Amniotic epithelial cell (primary cell): ENCODE data around the gene CSE1L.
"Not testable (repeated sequence)": the region's sequence is repeated elsewhere in the genome, so short reads cannot be mapped to it uniquely, and the experiment has no call there.

Experiments
- DNase-seq: peaks from one replicate; pipeline ENCODE4 v3.0.0-alpha.2; 2010; ENCODE audit warnings: low read depth

The CSE1L gene, protein sequence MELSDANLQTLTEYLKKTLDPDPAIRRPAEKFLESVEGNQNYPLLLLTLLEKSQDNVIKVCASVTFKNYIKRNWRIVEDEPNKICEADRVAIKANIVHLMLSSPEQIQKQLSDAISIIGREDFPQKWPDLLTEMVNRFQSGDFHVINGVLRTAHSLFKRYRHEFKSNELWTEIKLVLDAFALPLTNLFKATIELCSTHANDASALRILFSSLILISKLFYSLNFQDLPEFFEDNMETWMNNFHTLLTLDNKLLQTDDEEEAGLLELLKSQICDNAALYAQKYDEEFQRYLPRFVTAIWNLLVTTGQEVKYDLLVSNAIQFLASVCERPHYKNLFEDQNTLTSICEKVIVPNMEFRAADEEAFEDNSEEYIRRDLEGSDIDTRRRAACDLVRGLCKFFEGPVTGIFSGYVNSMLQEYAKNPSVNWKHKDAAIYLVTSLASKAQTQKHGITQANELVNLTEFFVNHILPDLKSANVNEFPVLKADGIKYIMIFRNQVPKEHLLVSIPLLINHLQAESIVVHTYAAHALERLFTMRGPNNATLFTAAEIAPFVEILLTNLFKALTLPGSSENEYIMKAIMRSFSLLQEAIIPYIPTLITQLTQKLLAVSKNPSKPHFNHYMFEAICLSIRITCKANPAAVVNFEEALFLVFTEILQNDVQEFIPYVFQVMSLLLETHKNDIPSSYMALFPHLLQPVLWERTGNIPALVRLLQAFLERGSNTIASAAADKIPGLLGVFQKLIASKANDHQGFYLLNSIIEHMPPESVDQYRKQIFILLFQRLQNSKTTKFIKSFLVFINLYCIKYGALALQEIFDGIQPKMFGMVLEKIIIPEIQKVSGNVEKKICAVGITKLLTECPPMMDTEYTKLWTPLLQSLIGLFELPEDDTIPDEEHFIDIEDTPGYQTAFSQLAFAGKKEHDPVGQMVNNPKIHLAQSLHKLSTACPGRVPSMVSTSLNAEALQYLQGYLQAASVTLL

DNA sequence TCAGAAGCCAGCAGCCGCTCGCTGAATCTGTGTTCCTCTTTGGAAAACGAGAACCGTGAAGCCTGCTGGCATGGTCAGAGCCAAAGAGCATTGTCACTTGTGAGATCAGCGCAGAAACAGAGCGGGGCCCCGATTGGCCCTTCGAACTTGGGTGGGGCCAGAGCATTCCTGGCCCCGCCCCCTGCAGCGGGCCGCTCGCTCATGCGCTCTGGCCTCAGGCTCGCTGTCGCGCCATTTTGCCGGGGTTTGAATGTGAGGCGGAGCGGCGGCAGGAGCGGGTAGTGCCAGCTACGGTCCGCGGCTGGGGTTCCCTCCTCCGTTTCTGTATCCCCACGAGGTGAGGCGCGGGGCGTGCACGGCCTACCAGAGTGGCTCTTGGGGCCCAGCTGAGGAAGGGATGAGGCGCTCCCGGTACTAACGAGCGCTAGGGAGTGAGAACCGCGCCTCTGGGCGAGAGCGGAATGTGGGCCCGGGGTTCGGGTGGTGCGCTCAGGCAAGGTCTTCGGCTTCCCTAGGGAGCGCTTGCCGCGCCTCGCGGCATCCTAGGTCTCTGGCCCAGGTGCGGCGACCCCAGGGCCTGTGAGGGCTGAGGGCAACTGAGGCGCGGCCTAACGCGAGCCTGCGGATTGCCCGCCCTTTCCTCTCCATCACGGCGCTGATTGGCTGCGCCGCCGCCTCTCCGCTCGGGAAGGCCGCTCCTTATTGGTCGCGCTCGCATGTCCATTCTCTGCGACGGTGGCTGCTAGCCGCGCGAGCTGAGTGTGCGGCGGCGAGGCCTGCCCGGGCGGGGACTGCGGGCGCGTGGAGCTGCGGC is at the start of gene CSE1L:
TSS of gene CSE1L (plus strand) at position 226 of the 814 bp plus-strand sequence. CDS start 12,152 bp downstream, outside the sequence.
- peak; percentile 90 for DNase-seq

DNA sequence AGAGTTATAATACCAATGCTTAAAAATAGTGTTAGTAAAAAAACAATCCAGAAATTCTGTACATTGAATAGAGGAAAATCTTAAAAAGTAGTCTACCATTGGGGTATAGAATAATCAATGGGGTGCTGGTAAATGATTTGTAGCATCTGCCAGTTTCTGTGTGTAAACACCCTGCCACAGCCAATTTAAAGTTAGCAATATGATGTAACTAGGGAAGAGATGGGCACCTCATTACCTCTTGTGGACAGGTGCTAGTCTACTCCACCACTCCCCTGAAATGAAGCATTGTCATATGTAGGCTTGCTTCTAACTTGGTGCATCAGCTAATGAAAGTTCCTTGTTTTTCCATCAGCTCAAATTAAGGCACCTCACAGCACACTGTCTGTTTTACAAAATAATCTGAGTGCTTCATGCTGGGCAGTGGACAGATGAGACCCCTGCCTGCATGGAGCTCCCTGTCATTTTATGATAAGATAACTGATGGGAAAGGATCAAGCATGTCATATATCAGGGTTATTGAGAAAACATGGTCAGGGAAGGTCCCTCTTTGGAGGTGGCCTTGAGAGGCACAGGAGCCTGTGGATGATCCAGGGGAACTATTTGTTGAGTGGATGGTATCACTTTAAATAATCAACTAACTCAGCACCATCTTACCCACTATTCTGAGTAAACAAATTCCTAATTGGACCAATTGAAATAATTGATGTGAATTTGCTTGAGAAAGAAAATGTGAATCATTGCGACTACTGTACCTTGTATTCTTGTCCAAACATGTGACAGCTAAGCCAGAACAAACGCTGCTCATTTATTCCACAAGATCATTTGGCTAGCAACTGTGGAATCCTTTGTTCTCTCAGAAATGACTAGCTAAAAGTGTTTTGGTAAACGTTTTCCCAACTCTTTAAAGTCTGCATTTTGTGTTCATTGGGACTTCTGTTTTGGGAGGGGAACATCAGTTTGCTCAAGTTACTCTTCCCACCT is 45.9 kb upstream of the CSE1L start:
- DNase-seq, result no peak

DNA sequence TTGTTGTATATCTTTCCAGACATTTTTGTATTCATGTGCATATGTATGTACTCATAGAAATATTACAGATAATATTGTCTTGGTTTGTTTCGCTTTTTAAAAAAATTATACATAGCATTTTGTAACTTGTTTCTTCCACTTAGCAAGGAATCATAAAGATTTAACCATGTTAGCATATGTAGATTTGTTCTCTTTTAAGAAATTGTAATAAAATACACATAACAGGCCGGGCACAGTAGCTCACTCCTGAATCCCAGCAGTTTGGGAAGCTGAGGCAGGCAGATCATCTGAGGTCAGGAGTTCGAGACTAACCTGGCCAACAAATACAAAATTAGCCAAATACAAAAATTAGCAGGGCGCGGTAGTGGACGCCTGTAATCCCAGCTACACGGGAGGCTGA is 44.4 kb upstream of the CSE1L start:
- no peak for DNase-seq

DNA sequence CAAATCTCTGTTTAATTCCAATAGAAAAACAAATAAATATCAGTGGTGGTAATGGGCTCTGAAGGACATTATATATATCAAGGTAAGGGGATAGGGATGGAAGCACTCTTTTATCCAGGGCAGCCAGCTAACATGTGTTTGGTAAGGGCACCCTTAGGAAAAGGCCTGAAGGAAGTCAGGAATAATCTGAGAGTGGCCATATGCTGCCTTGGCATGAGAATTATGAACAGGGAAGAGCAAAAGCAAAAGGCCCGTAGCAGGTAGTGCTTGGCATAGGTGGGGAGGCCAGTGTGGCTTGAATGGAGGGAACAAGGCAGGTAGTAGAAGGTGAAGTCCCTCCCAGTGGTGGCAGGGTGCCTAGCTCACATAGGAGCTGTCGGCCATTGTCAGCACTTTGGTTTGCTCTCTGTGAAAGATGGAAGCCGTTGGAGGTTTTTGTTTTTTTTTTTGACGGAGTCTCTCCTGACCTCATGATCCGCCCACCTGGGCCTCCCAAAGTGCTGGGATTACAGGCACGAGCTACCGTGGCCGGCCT is 39.6 kb upstream of the CSE1L start:
- no peak for DNase-seq

DNA sequence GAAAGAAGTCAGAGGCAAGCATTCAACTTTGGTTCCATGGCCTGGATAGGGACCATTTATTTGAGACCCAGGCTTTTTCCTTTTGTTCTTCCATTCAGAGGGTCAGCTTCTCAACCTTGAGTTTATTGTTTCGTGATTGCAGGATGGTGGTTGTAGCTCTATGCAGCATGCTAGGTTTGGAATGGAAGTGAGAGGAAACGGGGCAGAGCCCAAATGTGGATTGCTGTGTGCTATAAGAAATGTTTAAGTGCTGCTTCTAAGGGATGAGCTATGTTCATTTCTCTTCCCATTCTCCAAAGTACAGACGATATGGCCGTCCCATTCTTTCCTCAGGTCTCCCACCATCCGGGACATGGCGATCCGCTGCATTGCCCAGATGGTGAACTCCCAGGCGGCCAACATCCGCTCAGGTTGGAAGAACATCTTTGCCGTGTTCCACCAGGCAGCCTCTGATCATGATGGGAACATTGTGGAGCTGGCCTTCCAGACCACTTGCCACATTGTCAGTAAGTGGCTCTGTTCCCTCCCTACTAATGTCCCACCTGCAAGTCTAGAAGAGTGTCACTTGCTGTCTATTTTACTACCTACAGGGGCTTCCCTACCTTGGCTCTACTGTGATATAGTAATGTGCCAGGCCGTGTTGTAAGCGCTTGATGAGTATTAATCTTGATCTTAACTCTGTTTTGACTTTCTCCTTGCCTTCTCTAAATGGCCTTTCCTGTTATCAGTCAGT is 36.0 kb upstream of the CSE1L start:
- DNase-seq, result no peak

DNA sequence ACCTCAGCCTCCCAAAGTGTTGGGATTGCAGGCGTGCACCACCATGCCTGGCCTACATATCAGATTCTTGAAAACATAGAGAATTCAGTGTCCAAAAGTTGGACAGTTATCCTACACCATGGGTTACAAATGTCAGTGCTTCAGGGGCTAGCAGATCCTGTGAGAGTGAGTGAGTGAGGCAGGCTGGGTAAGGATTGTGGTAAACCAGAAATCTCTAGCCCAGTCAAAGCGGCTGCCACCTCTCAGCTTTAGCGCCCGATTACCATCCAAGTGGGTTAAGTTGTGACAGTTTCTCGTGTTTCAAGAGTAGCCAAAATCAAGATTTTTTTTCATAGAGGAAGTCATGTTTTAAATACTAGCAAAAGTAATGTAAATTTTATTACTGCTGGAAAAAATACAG is 21.9 kb upstream of the CSE1L start:
- no peak for DNase-seq

DNA sequence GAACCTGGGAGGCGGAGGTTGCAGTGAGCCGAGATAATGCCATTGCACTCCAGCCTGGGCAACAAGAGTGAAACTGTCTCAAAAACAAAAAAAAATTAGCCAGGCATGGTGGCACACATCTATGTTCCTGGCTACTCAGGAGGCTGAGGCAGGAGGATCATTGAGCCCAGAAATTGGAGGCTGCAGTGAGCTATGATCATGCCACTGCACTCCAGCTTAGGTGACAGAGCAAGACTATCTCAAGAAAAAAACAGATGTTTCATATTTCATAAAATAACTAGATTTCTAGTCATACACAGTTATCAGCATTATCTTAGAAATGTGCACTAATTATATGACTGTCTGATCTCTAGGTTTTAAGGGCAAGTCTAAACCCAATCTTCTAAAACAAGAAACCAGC is 17.9 kb upstream of the CSE1L start:
- DNase-seq, result not testable (repeated sequence)

DNA sequence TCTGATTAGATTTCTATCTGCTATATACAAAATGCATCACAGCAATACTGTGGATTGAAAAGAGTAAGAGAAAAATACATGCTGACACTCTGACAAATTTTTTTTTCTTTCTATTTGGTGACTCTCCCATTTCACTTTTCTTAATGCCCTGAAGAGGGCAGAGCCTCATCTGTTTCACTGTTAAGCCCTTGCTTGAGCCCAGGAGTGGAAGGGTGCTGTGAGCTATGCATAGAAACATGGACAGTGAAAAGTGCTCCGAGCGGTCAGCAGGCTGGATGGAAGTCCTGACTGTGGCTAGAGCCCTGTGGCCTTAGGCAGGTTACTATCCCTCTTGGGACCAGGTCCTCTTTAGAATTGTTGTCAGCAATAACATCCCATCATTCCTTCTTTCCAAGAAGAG is 17.4 kb upstream of the CSE1L start:
- peak; percentile 69 for DNase-seq

DNA sequence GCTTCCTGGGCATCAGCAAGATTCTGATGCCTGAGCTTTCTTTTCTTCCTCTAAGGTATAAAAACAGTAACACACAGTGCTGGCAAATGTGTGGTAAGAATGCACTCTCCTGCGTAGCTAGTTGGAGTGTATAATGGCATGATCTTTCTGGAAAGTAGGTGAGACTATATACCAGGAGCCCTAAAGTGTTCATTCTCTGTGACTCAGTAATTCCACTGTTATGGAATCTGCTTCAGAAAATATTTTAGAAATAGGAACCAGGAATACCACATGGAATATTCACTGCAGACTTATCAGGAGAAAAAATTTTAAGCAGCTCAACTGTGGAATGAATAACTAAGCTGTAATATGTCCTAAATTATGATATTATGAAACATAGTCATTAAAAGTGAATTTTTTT is 16.9 kb upstream of the CSE1L start:
- peak; percentile 79 for DNase-seq

DNA sequence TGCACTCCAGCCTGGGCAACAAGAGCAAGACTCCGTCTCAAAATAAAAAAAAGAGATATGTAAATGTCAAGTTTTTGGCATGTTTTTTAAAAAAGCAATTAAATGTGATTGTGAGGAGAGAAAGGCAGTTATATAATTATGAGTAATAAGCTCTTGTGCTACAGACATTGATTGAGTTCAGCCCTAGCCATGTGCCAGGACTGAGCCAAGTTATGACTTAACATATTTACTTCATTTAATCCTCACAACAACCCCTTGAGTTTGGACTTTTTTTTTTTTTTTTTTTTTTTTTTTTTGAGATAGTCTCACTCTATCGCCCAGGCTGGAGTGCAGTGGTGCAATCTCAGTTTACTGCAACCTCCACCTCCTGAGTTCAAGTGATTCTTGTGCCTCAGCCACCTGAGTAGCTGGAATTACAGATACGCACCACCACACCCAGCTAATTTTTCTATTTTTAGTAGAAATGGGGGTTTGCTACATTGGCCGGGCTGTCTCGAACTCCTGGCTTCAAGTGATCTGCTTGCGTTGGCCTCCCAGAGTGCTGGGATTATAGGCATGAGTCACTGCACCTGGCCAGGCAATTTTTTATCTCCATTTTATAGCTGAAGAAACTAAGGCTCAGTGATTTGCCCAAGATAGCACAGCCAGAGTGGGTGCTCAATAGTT is 15.0 kb upstream of the CSE1L start:
- peak; percentile 48 for DNase-seq

DNA sequence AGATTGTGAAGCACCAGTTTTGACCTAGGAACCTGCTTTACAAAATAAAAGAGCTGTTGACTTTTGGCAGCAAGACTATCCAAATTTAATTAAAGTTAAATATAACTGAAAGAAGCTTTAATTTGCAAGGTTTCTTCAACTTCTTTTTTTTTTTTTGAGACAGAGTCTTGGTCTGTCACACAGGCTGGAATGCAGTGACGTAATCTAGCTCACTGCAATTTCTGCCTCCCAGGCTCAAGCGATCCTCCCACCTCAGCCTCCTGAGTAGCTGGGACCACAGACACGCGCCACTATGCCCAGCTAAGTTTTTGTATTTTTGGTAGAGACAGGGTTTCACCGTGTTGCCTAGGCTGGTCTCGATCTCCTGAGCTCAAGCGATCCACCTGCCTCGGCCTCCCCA is 13.7 kb upstream of the CSE1L start:
- DNase-seq, result no peak

DNA sequence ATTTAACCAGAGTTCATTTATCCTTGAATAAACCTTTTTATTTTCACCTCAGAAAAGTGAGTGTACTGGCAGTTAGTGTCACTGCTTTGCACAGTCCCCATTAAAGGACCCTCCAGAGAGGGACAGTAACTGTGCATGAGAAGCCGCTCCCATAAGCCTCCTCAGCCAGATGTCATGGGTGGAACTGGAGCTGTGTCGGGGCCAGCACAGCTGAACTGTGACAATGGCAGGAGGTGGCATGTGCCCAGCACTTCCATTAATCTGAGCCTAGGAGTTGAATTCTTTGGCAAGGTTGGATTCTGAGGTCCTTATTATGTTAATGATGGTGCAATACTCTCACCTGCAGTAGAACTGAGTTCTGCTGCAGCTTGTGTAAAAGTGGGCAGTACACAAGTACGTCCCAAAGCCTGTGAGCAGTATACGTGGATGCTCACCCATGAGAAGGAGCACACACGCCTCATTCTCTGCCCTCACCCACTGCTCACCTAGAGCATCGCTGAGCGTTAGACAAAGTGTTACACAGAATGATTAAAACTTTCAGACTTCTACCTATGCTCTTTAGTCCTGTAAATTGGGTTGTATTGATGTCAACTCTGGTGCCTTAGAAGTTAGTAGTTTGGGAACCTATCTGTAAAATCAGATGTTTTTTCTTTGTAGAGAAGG is 11.9 kb upstream of the CSE1L start:
- no peak for DNase-seq

DNA sequence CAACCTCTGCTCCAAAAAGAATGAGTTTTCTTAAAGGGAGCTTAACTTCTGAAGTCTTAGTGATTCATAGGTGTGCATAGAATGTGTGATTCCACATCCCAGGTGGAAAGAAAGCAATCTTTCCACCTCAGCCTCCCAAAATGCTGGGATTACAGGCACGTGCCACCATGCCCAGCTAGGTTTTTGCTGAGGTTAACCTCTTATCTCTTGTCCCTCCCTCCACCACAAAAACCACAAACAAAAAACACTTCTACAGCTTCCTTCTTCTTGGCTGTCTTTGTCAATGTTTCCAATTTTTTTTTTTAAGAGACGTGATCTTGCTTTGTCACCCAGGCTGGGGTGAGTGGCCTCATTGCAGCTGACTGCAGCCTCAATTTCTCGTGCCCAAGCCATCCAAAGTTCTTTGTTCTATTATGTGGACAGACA is 8.1 kb upstream of the CSE1L start:
- peak; percentile 36 for DNase-seq

DNA sequence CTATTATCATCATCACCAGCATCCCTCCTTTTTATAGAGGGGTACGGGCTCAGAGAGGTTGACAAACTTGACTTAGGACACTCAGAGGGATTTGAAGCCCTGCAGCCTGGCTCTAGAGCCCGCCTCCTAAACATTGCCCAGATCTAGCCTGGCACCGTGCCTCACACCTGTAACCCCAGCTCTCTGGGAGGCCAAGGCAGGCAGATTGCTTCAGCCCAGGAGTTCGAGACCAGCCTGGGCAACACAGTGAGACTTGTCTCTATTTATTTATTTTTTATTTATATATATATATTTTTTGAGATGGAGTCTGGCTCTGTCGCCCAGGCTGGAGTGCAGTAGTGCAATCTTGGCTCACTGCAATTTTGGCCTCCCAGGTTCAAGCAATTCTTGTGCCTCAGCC is 6.3 kb upstream of the CSE1L start:
- DNase-seq, result no peak

DNA sequence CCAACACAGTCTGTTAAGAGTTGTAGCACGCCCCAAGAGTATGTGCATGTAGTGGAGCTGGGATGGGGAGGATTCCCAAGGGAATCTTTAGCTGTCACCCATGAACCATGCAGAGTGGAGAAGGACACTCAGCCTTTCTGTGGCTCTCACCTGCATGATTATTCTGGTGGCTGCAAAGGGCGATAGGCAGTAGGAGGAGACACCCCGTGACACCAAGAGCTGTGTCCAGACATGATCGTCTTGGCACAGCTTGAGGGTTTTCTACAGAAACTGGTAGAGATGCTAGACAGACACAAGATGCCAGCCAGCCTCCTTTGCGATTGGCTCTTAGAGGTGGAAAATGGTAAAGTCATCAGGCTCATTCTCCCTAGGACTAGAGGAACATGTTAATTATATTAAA is 3.1 kb upstream of the CSE1L start:
- DNase-seq, result no peak

DNA sequence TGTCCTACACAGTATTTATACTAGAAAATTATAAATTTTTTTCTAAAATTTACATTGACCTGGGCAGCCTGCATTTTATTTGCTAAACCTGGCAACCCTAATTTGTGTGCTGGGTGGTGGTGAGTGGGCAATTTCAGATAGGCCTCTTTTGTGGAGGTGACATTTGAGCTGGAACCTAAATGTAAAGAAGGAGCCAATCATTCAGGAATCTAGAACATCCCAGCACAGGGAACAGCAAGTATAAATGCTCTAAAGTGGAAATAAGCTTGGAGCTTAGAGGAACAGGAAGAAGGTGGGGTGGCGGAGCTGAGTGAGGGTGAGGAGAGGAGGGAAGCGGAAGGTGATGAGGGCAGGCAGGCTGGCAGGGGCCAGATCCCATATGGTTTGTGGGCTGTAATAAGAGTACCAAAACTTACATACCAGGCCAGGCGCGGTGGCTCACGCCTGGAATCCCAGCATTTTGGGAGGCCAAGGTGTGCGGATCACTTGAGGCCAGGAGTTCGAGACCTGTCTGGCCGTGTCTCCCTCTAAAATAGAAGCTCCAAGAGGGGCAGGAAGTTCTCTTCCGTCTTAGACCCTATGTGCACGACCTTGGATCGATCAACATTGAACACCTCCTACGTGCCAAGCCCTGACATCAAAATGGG is 549 bp upstream of the CSE1L start:
- DNase-seq, result no peak

DNA sequence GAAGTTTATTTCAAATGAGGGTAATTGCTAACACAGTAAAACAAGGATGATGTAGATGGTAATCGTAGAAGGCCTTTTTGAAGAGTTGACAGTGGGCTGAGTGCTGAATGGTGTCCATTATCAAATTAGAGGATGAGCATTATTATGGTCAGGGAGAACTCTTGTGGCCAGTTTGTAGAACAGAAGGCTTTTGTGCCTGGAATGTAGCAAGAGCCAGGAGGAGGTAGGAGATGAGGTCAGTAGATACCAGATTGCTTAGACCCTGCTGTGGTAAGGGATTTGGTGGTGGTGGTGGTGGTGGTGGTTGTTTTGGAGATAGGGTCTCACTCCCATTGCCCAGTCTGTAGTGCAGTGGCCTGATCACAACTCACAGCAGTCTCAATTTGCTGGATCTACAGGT is 6.2 kb downstream of the CSE1L start:
- peak; percentile 55 for DNase-seq

DNA sequence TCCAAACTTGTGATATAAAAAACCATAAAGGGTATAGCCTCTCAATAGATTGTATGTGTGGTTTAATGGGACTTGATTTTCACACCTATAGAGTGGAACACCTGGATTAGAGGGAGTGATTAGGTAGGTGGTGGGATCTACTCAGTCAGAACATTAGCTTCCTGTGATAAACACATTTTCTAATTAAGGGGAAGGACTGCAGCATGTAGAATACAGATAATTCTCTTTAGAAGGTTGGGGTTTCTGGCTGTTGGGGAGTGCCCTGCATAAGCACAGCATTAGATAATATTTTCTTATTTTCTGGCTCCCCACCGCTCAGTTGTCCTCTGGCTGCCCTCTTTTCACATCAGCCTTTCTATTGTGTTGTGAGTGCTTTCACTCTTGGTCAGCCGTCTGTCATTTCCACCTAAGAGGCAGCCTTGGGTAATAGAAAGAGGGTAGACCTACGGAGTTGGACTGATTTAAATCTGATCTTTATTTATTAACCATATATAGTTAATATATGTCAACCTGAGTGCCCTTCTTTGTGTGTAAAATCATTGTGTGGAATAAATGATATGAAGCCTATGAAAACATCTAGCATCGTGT is 8.0 kb downstream of the CSE1L start:
- DNase-seq, result no peak
